ENCODE measurements around the gene MX1. TPM values are rescaled to one million over a fixed set of nuclear protein-coding genes. Genes with fewer than 3 reads are reported as not detected.

MX1 gene
- total RNA-seq, 1 donor from 2014 or later, result 16.7 TPM

GRCh38 chr21:41458121-41458520 is 32.1 kb downstream of the MX1 start:
- no peak for DNase-seq (ENCODE audit: extremely low spot score in 2 of 2)
- H3K27me3 ChIP-seq, result no peaks in the 10 kb centered on the region
- TF ChIP-seq POLR2AphosphoS5 (IDR thresholded peaks at IDR 0.05; ENCODE audit: insufficient read depth in 1 of 2, low read depth in 1 of 2) (no peak), POLR2A (IDR thresholded peaks at IDR 0.05) (no peak), CTCF (IDR thresholded peaks at IDR 0.05) (no peak)
- intact Hi-C loops (cut with DNase I), result no loop called here
- peaks cover 7% of the 10 kb centered on the region for H3K4me1 ChIP-seq
- H3K9me3 ChIP-seq, result no peaks in the 10 kb centered on the region
- peaks cover 0 to 17% of the 10 kb centered on the region in 2 donors for H3K36me3 ChIP-seq
- no peak overlapping the region for H3K27ac ChIP-seq
- H3K4me3 ChIP-seq, result no peak overlapping the region

- no peak overlapping the region for H3K27ac ChIP-seq
- intact Hi-C loops (cut with DNase I), result no loop called here
- DNase-seq (ENCODE audit: extremely low spot score in 2 of 2), result no peak
- no peaks in the 10 kb centered on the region for H3K27me3 ChIP-seq
- H3K4me1 ChIP-seq, result peaks cover 7% of the 10 kb centered on the region
- no peak overlapping the region for H3K4me3 ChIP-seq
- H3K36me3 ChIP-seq, result peaks cover 0 to 17% of the 10 kb centered on the region in 2 donors
- no peak for TF ChIP-seq POLR2A (IDR thresholded peaks at IDR 0.05)
- TF ChIP-seq POLR2AphosphoS5 (IDR thresholded peaks at IDR 0.05; ENCODE audit: insufficient read depth in 1 of 2, low read depth in 1 of 2), result no peak
- no peak for TF ChIP-seq CTCF (IDR thresholded peaks at IDR 0.05)
- H3K9me3 ChIP-seq, result no peaks in the 10 kb centered on the region
Observed at GRCh38 chr21:41458559-41458958, 32.5 kb downstream of the MX1 start.

- TF ChIP-seq POLR2AphosphoS5 (IDR thresholded peaks at IDR 0.05; ENCODE audit: insufficient read depth in 1 of 2, low read depth in 1 of 2) (no peak), POLR2A (IDR thresholded peaks at IDR 0.05) (no peak), CTCF (IDR thresholded peaks at IDR 0.05) (no peak)
- H3K27me3 ChIP-seq, result no peaks in the 10 kb centered on the region
- H3K36me3 ChIP-seq, result peaks cover 0 to 17% of the 10 kb centered on the region in 2 donors
- H3K9me3 ChIP-seq, result no peaks in the 10 kb centered on the region
- intact Hi-C loops (cut with DNase I), result loop anchor here (10.0 kb wide), 1 partner anchor 175 kb away; no protein-coding TSS in a partner anchor
- H3K4me3 ChIP-seq, result no peak overlapping the region
- no peak for DNase-seq (ENCODE audit: extremely low spot score in 2 of 2)
- no peak overlapping the region for H3K27ac ChIP-seq
- peaks cover 7% of the 10 kb centered on the region for H3K4me1 ChIP-seq
Observed at GRCh38 chr21:41459884-41460534, 34.0 kb downstream of the MX1 start.

- Histone ChIP-seq H3K9me3 (no peaks in the 10 kb centered on the region), H3K4me3 (no peak overlapping the region), H3K27ac (no peak overlapping the region), H3K4me1 (peaks cover 7% of the 10 kb centered on the region), H3K36me3 (peaks cover 0 to 17% of the 10 kb centered on the region in 2 donors), H3K27me3 (no peaks in the 10 kb centered on the region)
- no peak for TF ChIP-seq POLR2A (IDR thresholded peaks at IDR 0.05)
- TF ChIP-seq POLR2AphosphoS5 (IDR thresholded peaks at IDR 0.05; ENCODE audit: insufficient read depth in 1 of 2, low read depth in 1 of 2), result no peak
- peak; percentile 56 to 81 (median 79) for TF ChIP-seq CTCF (IDR thresholded peaks at IDR 0.05)
- intact Hi-C loops (cut with DNase I), result loop anchor here (10.0 kb wide), 1 partner anchor 176 kb away; no protein-coding TSS in a partner anchor
- DNase-seq (ENCODE audit: extremely low spot score in 2 of 2), result no peak
Observed at GRCh38 chr21:41460578-41461527, 34.8 kb downstream of the MX1 start.
